Measurements from ENCODE around the gene UBL4A. TPM values are rescaled to one million over a fixed set of nuclear protein-coding genes. Genes with fewer than 3 reads are reported as not detected.

UBL4A gene
- 12.1 and 31.1 TPM in 2 replicates for total RNA-seq (ENCODE audit: low replicate concordance)

- Histone ChIP-seq H3K4me2 (peak within 1 kb of the TSS; percentile 84), H3K79me2 (ENCODE audit: low read depth) (no peaks in the 10 kb centered on the region), H3K9me3 (ENCODE audit: low read depth) (no peaks in the 10 kb centered on the region), H3K4me3 (peak within 1 kb of the TSS; percentile 58), H3F3A (ENCODE audit: low read depth) (peaks cover 9% of the 10 kb centered on the region), H3K36me3 (no peaks in the 10 kb centered on the region), H3K27ac (no peak within 1 kb of the TSS), H3K4me1 (no peaks in the 10 kb centered on the region), H4K20me1 (ENCODE audit: low read depth) (no peaks in the 10 kb centered on the region), H3K9ac (no peak within 1 kb of the TSS), H2AFZ (replicated peaks) (no peak within 1 kb of the TSS), H3K27me3 (peaks cover 11% of the 10 kb centered on the region)
- peaks cover 4% of the 10 kb centered on the region for H3K36me3 Mint-ChIP-seq
- peaks cover 13% of the 10 kb centered on the region for H3K27me3 Mint-ChIP-seq (ENCODE audit: insufficient read depth, low read depth)
- H3K4me1 Mint-ChIP-seq = peaks cover 7% of the 10 kb centered on the region
- H3K27ac Mint-ChIP-seq = no peak within 1 kb of the TSS
- H3K4me3 Mint-ChIP-seq = peak within 1 kb of the TSS; percentile 77
- DNase-seq (ENCODE audit: low spot score) = peak; percentile 61
- no peak for TF ChIP-seq EZH2 (IDR thresholded peaks at IDR 0.05)
- no peak for TF ChIP-seq EZH2phosphoT487 (IDR thresholded peaks at IDR 0.05)
- no peak for TF ChIP-seq CTCF (IDR thresholded peaks at IDR 0.05)
- peaks cover 17% of the 10 kb centered on the region for H3K9me3 Mint-ChIP-seq
These were observed at the start of gene UBL4A for GRCh38 chrX:154486396-154487207. Gene UBL4A (minus strand): TSS chrX:154486615. CDS start chrX:154486584, 31 bp downstream.

GRCh38 chrX:154535892-154536291 lies 49.5 kb upstream of the UBL4A start:
- Histone ChIP-seq H3K4me3 (no peak overlapping the region), H3K27me3 (no peaks in the 10 kb centered on the region), H4K20me1 (ENCODE audit: low read depth) (no peaks in the 10 kb centered on the region), H2AFZ (replicated peaks) (no peak overlapping the region), H3K9ac (no peak overlapping the region), H3K4me2 (no peak overlapping the region), H3F3A (ENCODE audit: low read depth) (no peaks in the 10 kb centered on the region), H3K4me1 (no peaks in the 10 kb centered on the region), H3K27ac (no peak overlapping the region), H3K79me2 (ENCODE audit: low read depth) (no peaks in the 10 kb centered on the region), H3K36me3 (no peaks in the 10 kb centered on the region), H3K9me3 (ENCODE audit: low read depth) (no peaks in the 10 kb centered on the region)
- Mint-ChIP-seq H3K27me3 (ENCODE audit: insufficient read depth, low read depth) (peaks cover 2% of the 10 kb centered on the region), H3K4me3 (peak overlapping the region; percentile 10), H3K27ac (no peak overlapping the region), H3K4me1 (no peaks in the 10 kb centered on the region), H3K9me3 (peaks cover 10% of the 10 kb centered on the region), H3K36me3 (peaks cover 3% of the 10 kb centered on the region)
- no peak for DNase-seq (ENCODE audit: low spot score)
- no peak for TF ChIP-seq EZH2phosphoT487 (IDR thresholded peaks at IDR 0.05)
- TF ChIP-seq CTCF (IDR thresholded peaks at IDR 0.05) = no peak
- TF ChIP-seq EZH2 (IDR thresholded peaks at IDR 0.05) = no peak

GRCh38 chrX:154534526-154535322 lies 48.3 kb upstream of the UBL4A start:
- H3K4me2 ChIP-seq = no peak overlapping the region
- H3K4me3 Mint-ChIP-seq = no peak overlapping the region
- no peaks in the 10 kb centered on the region for H3K9me3 ChIP-seq (ENCODE audit: low read depth)
- H2AFZ ChIP-seq (replicated peaks) = no peak overlapping the region
- peaks cover 14% of the 10 kb centered on the region for H3K9me3 Mint-ChIP-seq
- H3K79me2 ChIP-seq (ENCODE audit: low read depth) = no peaks in the 10 kb centered on the region
- no peak overlapping the region for H3K9ac ChIP-seq
- H3K4me1 ChIP-seq = no peaks in the 10 kb centered on the region
- DNase-seq (ENCODE audit: low spot score) = peak; percentile 92
- no peaks in the 10 kb centered on the region for H3K4me1 Mint-ChIP-seq
- no peak overlapping the region for H3K4me3 ChIP-seq
- peaks cover 3% of the 10 kb centered on the region for H3K36me3 Mint-ChIP-seq
- H3K27me3 Mint-ChIP-seq (ENCODE audit: insufficient read depth, low read depth) = peaks cover 5% of the 10 kb centered on the region
- H4K20me1 ChIP-seq (ENCODE audit: low read depth) = no peaks in the 10 kb centered on the region
- no peaks in the 10 kb centered on the region for H3K36me3 ChIP-seq
- no peak overlapping the region for H3K27ac ChIP-seq
- TF ChIP-seq EZH2 (IDR thresholded peaks at IDR 0.05) = no peak
- no peak for TF ChIP-seq EZH2phosphoT487 (IDR thresholded peaks at IDR 0.05)
- TF ChIP-seq CTCF (IDR thresholded peaks at IDR 0.05) = peak; percentile 84
- H3F3A ChIP-seq (ENCODE audit: low read depth) = no peaks in the 10 kb centered on the region
- no peak overlapping the region for H3K27ac Mint-ChIP-seq
- no peaks in the 10 kb centered on the region for H3K27me3 ChIP-seq

Measured in neural progenitor cell (in vitro differentiated cells).